IMR-90 (cell line): Measurements from ENCODE around the gene BRMS1.

ENCODE experiments used
- BHLHE40 ChIP-seq: fragments of 150-350 bp; IDR thresholded peaks from 2 replicates; pipeline ENCODE4 v1.6.1; 2016; ENCODE audit warnings: mild to moderate bottlenecking, low read depth, low read length
- CEBPB ChIP-seq: IDR thresholded peaks from 2 replicates; pipeline ENCODE4 v1.6.1; 2012; ENCODE audit warnings: low read depth, low read length, improper control_type of control experiment
- CTCF ChIP-seq: conservative IDR thresholded peaks from 2 replicates; pipeline ENCODE4 v1.5.1; 2012; ENCODE audit warnings: mild to moderate bottlenecking, low read depth, low read length, improper control_type of control experiment
- FOS ChIP-seq: fragments of 150-350 bp; IDR thresholded peaks from 2 replicates; pipeline ENCODE4 v1.6.1; 2016; ENCODE audit warnings: low read depth, low read length
- MAFK ChIP-seq: IDR thresholded peaks from 2 replicates; pipeline ENCODE4 v1.6.1; 2012; ENCODE audit warnings: low read depth, low read length, improper control_type of control experiment
- MAZ ChIP-seq: IDR thresholded peaks from 2 replicates; pipeline ENCODE4 v1.6.1; 2012; ENCODE audit warnings: low read depth, mild to moderate bottlenecking, low read length, improper control_type of control experiment, moderate library complexity, borderline replicate concordance
- POLR2A ChIP-seq: IDR thresholded peaks from 2 replicates; pipeline ENCODE4 v1.6.1; 2012; ENCODE audit warnings: mild to moderate bottlenecking, low read depth, low read length
- SMC3 ChIP-seq: fragments of 150-350 bp; IDR thresholded peaks from 2 replicates; pipeline ENCODE4 v1.6.1; 2016; ENCODE audit warnings: low read depth, mild to moderate bottlenecking, antibody characterized with exemption, low read length, moderate library complexity
- TF ChIP-seq, protein P1 (sequence below): fragments of 150-350 bp; IDR thresholded peaks from 2 replicates; pipeline ENCODE4 v1.6.1; 2017; ENCODE audit warnings: mild to moderate bottlenecking, antibody characterized with exemption, low read length, low read depth

DNA sequence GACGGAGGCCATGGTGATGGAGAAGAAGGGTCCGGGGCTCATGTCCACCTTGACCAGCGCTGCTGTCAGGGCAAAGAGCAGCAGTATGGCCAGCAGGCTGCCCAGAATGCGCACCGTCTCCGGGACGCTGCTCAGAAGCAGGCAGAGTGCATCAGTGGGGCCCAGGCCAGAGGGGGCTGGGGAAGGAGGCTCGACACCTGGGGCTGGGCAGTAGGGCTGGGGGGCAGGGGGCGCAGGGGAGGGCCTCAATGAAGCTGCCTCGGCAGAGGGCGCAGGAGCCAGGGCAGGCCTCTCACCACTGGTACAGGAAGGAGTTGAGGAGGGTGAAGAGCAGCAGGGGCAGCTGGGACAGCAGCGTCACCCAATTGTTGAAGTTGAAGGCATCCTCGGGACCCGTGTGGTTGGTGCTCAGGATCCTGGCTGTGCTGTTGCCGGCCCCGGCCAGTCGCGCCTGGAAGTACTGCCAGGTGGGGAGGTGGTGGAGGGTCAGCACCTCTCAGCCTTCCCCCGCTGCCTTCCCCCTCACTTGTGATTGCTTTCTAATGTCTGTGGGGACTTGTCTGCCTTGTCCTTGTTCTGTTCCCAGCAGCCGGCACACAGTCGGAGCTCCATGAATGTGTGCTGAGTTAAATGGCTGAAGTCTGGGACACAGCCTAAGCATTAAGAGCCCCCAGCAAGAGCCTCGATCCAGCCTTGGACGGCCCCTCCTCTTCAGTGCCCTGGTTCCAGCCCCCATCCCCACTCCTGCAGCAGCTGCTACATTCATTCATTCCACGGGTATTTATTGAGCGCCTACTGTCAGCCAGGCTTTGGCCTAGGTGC lies 24.4 kb upstream of the BRMS1 start:
- TF ChIP-seq CTCF (no peak), POLR2A (no peak), MAFK (no peak), SMC3 (no peak), MAZ (no peak), BHLHE40 (no peak), CEBPB (no peak), FOS (no peak)
- TF ChIP-seq, protein P1, sequence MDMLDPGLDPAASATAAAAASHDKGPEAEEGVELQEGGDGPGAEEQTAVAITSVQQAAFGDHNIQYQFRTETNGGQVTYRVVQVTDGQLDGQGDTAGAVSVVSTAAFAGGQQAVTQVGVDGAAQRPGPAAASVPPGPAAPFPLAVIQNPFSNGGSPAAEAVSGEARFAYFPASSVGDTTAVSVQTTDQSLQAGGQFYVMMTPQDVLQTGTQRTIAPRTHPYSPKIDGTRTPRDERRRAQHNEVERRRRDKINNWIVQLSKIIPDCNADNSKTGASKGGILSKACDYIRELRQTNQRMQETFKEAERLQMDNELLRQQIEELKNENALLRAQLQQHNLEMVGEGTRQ, result no peak
